GM12878 (cell line): Measurements from ENCODE around the gene TRIM37.

Experiments
- BHLHE40 ChIP-seq, 2 experiments: fragments of 450-650 bp in 1 of 2; IDR thresholded peaks; 2 replicates each; pipeline ENCODE4 v1.6.1; 2011 to 2017; ENCODE audit warnings: low read depth in 2 of 2, borderline replicate concordance in 1 of 2, improper control_type of control experiment in 1 of 2, low read length in 1 of 2, mild to moderate bottlenecking in 1 of 2
- EGR1 ChIP-seq, 2 experiments: IDR thresholded peaks; 1 replicate in 1 of 2; 2 replicates in 1 of 2; pipeline ENCODE4 v1.6.1; 2011 to 2012; ENCODE audit warnings: low read depth in 2 of 2, low read length in 2 of 2, borderline replicate concordance in 1 of 2, mild to moderate bottlenecking in 1 of 2, moderate library complexity in 1 of 2
- NKRF ChIP-seq: fragments of 450-650 bp; conservative IDR thresholded peaks from 2 replicates; pipeline ENCODE4 v1.6.1; 2017; ENCODE audit warnings: mild to moderate bottlenecking, moderate library complexity
- PML ChIP-seq: IDR thresholded peaks from 2 replicates; pipeline ENCODE4 v1.6.1; 2012; ENCODE audit warnings: low read length, inconsistent platforms
- POLR2A ChIP-seq: IDR thresholded peaks from 2 replicates; pipeline ENCODE4 v1.6.1; 2011; ENCODE audit warnings: low read depth, mild to moderate bottlenecking, low read length
- POLR2AphosphoS5 ChIP-seq: IDR thresholded peaks from 2 replicates; pipeline ENCODE4 v1.6.1; 2011; ENCODE audit warnings: mild to moderate bottlenecking, low read length, inconsistent platforms
- REST ChIP-seq: IDR thresholded peaks from 2 replicates; pipeline ENCODE4 v1.6.1; 2012; ENCODE audit warnings: mild to moderate bottlenecking, low read depth, low read length
- SREBF2 ChIP-seq: IDR thresholded peaks from 2 replicates; pipeline ENCODE4 v1.6.1; 2012; ENCODE audit warnings: mild to moderate bottlenecking, low read length
- SRF ChIP-seq, 2 experiments: IDR thresholded peaks; 2 replicates each; pipeline ENCODE4 v1.6.1; 2011; ENCODE audit warnings: low read depth in 2 of 2, low read length in 2 of 2, mild to moderate bottlenecking in 1 of 2, moderate library complexity in 1 of 2
- USF2 ChIP-seq: IDR thresholded peaks from 2 replicates; pipeline ENCODE4 v1.6.1; 2011; ENCODE audit warnings: low read depth, low read length, improper control_type of control experiment, borderline replicate concordance
- ZNF687 ChIP-seq: fragments of 450-650 bp; IDR thresholded peaks from 2 replicates; pipeline ENCODE4 v1.6.1; 2017; ENCODE audit warnings: mild to moderate bottlenecking, moderate library complexity

GRCh38 chr17:59154721-59155438 lies 48.2 kb upstream of the TRIM37 start, which contains the start of gene SKA2:
- TF ChIP-seq POLR2AphosphoS5 (no peak; the same call in none of the 2 replicates), BHLHE40 (IDR thresholded peaks at IDR 0.05; ENCODE audit: borderline replicate concordance in 1 of 2, low read depth in 2 of 2, low read length in 1 of 2) (peak in 1 of 2 experiments; percentile 21; a peak in 2 of 4 replicates), SREBF2 (peak; percentile 81), EGR1 (IDR thresholded peaks at IDR 0.05; ENCODE audit: borderline replicate concordance in 1 of 2, low read depth in 2 of 2, low read length in 2 of 2) (no peak), USF2 (no peak), SRF (IDR thresholded peaks at IDR 0.05; ENCODE audit: low read depth in 2 of 2, low read length in 2 of 2) (0 out of 4 replicates have a peak, but pooled peaks of 1 of the 2 experiments have one; percentile 4), PML (peak; percentile 9; the same call in 1 of the 2 replicates), NKRF (peak; percentile 95), POLR2A (no peak; the same call in 1 of the 2 replicates), REST (no peak), ZNF687 (no peak)
